ENCODE results near the gene ZSCAN25. TPM values are rescaled to one million over a fixed set of nuclear protein-coding genes. Genes with fewer than 3 reads are reported as not detected.

ZSCAN25 gene
- polyA plus RNA-seq, 1 donor from 2014 or later = 12.2 TPM

DNA sequence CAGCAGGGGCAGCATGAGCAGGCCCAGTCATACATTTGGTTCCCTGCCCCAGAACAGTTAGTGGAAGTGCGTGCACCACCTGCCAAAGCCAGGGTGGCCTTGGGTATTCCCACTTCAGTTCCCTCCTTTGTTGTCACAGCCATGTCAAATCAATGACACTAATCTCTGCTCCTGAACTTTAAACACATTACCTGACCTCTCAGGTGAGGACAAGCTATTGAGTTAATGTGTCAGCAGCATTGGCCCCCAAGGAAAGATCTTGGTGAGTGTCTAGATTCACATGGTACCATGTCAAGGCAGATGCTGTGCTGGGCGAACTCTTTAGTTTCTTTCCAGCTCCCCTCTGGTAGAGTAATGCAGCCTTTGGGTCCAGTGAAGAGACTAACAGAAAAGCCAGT lies 60.9 kb downstream of the ZSCAN25 start:
- no peaks in the 10 kb centered on the region for H3K36me3 ChIP-seq (ENCODE audit: insufficient read depth, low read length)
- H2AFZ ChIP-seq (ENCODE audit: low read depth, low read length) = no peak overlapping the region
- H3K9me3 ChIP-seq (ENCODE audit: low read length) = no peaks in the 10 kb centered on the region
- H3K27ac ChIP-seq (ENCODE audit: low read length) = no peak overlapping the region
- TF ChIP-seq POLR2AphosphoS5 (IDR thresholded peaks at IDR 0.05) (no peak), TAF1 (IDR thresholded peaks at IDR 0.05; ENCODE audit: low read depth) (no peak), MXI1 (conservative IDR thresholded peaks at IDR 0.05; ENCODE audit: poor library complexity, severe bottlenecking) (no peak), EP300 (conservative IDR thresholded peaks at IDR 0.05; ENCODE audit: poor library complexity, severe bottlenecking) (no peak), SMC3 (conservative IDR thresholded peaks at IDR 0.05; ENCODE audit: poor library complexity) (no peak), EZH2 (IDR thresholded peaks at IDR 0.05; ENCODE audit: borderline replicate concordance, insufficient read depth, low read length, poor library complexity, severe bottlenecking) (no peak), RAD21 (conservative IDR thresholded peaks at IDR 0.05) (no peak)
- TF ChIP-seq, protein P1, sequence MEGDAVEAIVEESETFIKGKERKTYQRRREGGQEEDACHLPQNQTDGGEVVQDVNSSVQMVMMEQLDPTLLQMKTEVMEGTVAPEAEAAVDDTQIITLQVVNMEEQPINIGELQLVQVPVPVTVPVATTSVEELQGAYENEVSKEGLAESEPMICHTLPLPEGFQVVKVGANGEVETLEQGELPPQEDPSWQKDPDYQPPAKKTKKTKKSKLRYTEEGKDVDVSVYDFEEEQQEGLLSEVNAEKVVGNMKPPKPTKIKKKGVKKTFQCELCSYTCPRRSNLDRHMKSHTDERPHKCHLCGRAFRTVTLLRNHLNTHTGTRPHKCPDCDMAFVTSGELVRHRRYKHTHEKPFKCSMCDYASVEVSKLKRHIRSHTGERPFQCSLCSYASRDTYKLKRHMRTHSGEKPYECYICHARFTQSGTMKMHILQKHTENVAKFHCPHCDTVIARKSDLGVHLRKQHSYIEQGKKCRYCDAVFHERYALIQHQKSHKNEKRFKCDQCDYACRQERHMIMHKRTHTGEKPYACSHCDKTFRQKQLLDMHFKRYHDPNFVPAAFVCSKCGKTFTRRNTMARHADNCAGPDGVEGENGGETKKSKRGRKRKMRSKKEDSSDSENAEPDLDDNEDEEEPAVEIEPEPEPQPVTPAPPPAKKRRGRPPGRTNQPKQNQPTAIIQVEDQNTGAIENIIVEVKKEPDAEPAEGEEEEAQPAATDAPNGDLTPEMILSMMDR (IDR thresholded peaks at IDR 0.05; ENCODE audit: poor library complexity, severe bottlenecking) = no peak
- TF ChIP-seq, protein P2, sequence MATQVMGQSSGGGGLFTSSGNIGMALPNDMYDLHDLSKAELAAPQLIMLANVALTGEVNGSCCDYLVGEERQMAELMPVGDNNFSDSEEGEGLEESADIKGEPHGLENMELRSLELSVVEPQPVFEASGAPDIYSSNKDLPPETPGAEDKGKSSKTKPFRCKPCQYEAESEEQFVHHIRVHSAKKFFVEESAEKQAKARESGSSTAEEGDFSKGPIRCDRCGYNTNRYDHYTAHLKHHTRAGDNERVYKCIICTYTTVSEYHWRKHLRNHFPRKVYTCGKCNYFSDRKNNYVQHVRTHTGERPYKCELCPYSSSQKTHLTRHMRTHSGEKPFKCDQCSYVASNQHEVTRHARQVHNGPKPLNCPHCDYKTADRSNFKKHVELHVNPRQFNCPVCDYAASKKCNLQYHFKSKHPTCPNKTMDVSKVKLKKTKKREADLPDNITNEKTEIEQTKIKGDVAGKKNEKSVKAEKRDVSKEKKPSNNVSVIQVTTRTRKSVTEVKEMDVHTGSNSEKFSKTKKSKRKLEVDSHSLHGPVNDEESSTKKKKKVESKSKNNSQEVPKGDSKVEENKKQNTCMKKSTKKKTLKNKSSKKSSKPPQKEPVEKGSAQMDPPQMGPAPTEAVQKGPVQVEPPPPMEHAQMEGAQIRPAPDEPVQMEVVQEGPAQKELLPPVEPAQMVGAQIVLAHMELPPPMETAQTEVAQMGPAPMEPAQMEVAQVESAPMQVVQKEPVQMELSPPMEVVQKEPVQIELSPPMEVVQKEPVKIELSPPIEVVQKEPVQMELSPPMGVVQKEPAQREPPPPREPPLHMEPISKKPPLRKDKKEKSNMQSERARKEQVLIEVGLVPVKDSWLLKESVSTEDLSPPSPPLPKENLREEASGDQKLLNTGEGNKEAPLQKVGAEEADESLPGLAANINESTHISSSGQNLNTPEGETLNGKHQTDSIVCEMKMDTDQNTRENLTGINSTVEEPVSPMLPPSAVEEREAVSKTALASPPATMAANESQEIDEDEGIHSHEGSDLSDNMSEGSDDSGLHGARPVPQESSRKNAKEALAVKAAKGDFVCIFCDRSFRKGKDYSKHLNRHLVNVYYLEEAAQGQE (IDR thresholded peaks at IDR 0.05; ENCODE audit: borderline replicate concordance) = no peak
- no peak overlapping the region for H3K4me2 ChIP-seq (ENCODE audit: low read length)
- no peaks in the 10 kb centered on the region for H3K27me3 ChIP-seq (ENCODE audit: insufficient read depth, low read depth, low read length)
- no peaks in the 10 kb centered on the region for H3K79me2 ChIP-seq (replicated peaks; ENCODE audit: insufficient read depth, low read length)
- H3K9ac ChIP-seq (ENCODE audit: low read length) = no peak overlapping the region
- no peaks in the 10 kb centered on the region for H4K20me1 ChIP-seq (ENCODE audit: insufficient read depth)
- no peaks in the 10 kb centered on the region for H3F3A ChIP-seq (ENCODE audit: insufficient read depth, low read length, poor library complexity, severe bottlenecking)
- H3K9me2 ChIP-seq (ENCODE audit: insufficient read depth, low read length) = no peaks in the 10 kb centered on the region
- no peak overlapping the region for H3K4me3 ChIP-seq (ENCODE audit: low read length)

DNA sequence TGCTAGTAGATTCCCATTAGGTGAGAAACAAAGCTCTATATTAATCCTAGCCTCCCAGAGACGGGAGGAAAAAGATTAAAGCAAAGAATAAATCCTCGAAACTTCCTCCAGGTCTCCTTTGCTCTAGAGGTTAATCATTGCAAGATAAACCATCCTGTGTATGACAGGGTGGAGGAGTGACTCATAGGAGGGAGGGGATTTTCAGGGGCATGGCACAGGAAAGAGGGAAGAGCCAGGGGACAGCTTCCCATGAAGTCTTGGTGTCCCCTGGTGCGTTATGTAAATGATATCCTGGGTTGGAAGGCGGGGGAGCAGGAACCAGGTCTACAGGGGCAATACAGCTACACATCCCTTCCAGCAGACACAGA lies 62.3 kb downstream of the ZSCAN25 start:
- no peaks in the 10 kb centered on the region for H4K20me1 ChIP-seq (ENCODE audit: insufficient read depth)
- no peak for TF ChIP-seq SMC3 (conservative IDR thresholded peaks at IDR 0.05; ENCODE audit: poor library complexity)
- no peak for TF ChIP-seq TAF1 (IDR thresholded peaks at IDR 0.05; ENCODE audit: low read depth)
- no peak for TF ChIP-seq EP300 (conservative IDR thresholded peaks at IDR 0.05; ENCODE audit: poor library complexity, severe bottlenecking)
- TF ChIP-seq, protein P2 (IDR thresholded peaks at IDR 0.05; ENCODE audit: borderline replicate concordance) = no peak
- TF ChIP-seq EZH2 (IDR thresholded peaks at IDR 0.05; ENCODE audit: borderline replicate concordance, insufficient read depth, low read length, poor library complexity, severe bottlenecking) = no peak
- TF ChIP-seq RAD21 (conservative IDR thresholded peaks at IDR 0.05) = no peak
- no peak for TF ChIP-seq POLR2AphosphoS5 (IDR thresholded peaks at IDR 0.05)
- TF ChIP-seq MXI1 (conservative IDR thresholded peaks at IDR 0.05; ENCODE audit: poor library complexity, severe bottlenecking) = no peak
- TF ChIP-seq, protein P1 (IDR thresholded peaks at IDR 0.05; ENCODE audit: poor library complexity, severe bottlenecking) = no peak
- H3K36me3 ChIP-seq (ENCODE audit: insufficient read depth, low read length) = no peaks in the 10 kb centered on the region
- H3K9ac ChIP-seq (ENCODE audit: low read length) = no peak overlapping the region
- H3K9me3 ChIP-seq (ENCODE audit: low read length) = no peaks in the 10 kb centered on the region
- H2AFZ ChIP-seq (ENCODE audit: low read depth, low read length) = no peak overlapping the region
- H3K4me3 ChIP-seq (ENCODE audit: low read length) = no peak overlapping the region
- H3K9me2 ChIP-seq (ENCODE audit: insufficient read depth, low read length) = no peaks in the 10 kb centered on the region
- no peaks in the 10 kb centered on the region for H3F3A ChIP-seq (ENCODE audit: insufficient read depth, low read length, poor library complexity, severe bottlenecking)
- H3K27ac ChIP-seq (ENCODE audit: low read length) = no peak overlapping the region
- no peaks in the 10 kb centered on the region for H3K79me2 ChIP-seq (replicated peaks; ENCODE audit: insufficient read depth, low read length)
- no peaks in the 10 kb centered on the region for H3K27me3 ChIP-seq (ENCODE audit: insufficient read depth, low read depth, low read length)
- no peak overlapping the region for H3K4me2 ChIP-seq (ENCODE audit: low read length)

Measured in neural cell (in vitro differentiated cells).